HFFc6 (cell line): ENCODE data around the gene ADGRG2. TPM values are rescaled to one million over a fixed set of nuclear protein-coding genes. Genes with fewer than 3 reads are reported as not detected.
A peak's percentile ranks its signal among the peaks of the same experiment; 100 is the strongest.
"Not testable (repeated sequence)": the region's sequence is repeated elsewhere in the genome, so short reads cannot be mapped to it uniquely, and the experiment has no call there.

Experiments
- DNase-seq: peaks from one replicate; pipeline ENCODE4 v3.0.0-alpha.2; 2018
- H3K27ac Mint-ChIP-seq: 2 replicates; pipeline ENCODE4 v1.8.0; 2020; ENCODE audit warnings: mild to moderate bottlenecking, mixed read lengths
- H3K27me3 Mint-ChIP-seq: 2 replicates; pipeline ENCODE4 v1.8.0; 2021; ENCODE audit warnings: mild to moderate bottlenecking, moderate library complexity, mixed read lengths; ENCODE audit not compliant: insufficient read depth
- H3K36me3 Mint-ChIP-seq: 2 replicates; pipeline ENCODE4 v1.8.0; 2021; ENCODE audit warnings: low read depth, mixed read lengths
- H3K4me1 Mint-ChIP-seq: 2 replicates; pipeline ENCODE4 v1.8.0; 2020; ENCODE audit warnings: low read depth, mixed read lengths
- H3K4me3 Mint-ChIP-seq: 2 replicates; pipeline ENCODE4 v1.8.0; 2020; ENCODE audit warnings: mild to moderate bottlenecking, moderate library complexity, mixed read lengths
- H3K9me3 Mint-ChIP-seq: 2 replicates; pipeline ENCODE4 v1.8.0; 2020; ENCODE audit warnings: mild to moderate bottlenecking, mixed read lengths
- total RNA-seq, 6 experiments: library from RNA; stranded (reverse); fragmentation: NEBNext Ultra II Directional; extraction: Animal tissue kit (Norgen Biotek cat#: 25700); gene quantifications; 2 replicates in 1 of 6; 3 replicates in 5 of 6; pipeline ENCODE4 v1.2.3, GENCODE V29; 2021
- TF ChIP-seq, protein P1 (sequence below): fragments of 200-600 bp; sonication (generic); IDR thresholded peaks from 2 replicates; pipeline ENCODE4 v1.5.0; 2021; ENCODE audit warnings: antibody characterized with exemption, mild to moderate bottlenecking

The ADGRG2 gene
- total RNA-seq, 6 experiments from 2014 or later = not detected

DNA sequence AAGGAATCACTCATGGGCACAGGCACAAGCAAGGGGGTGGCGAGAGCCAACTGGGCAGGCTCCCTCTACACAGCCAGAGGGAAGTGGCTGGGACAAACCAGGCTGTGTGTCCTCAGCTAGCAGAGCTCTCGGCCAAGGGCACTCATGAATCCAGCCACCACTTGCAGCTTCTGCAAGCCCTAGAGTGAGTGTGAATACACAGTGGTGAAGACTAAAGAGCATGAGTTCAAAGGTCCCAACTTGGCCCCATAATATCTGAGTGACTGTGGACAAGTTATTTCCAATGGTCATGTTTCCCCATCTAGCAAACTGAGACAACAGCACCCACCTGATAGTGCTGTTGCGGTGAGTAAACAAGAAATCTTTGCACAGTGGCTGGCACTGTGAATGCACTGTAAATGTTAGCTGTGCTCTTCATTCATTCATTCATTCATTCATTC is 51.7 kb downstream of the ADGRG2 start:
- TF ChIP-seq, protein P1, sequence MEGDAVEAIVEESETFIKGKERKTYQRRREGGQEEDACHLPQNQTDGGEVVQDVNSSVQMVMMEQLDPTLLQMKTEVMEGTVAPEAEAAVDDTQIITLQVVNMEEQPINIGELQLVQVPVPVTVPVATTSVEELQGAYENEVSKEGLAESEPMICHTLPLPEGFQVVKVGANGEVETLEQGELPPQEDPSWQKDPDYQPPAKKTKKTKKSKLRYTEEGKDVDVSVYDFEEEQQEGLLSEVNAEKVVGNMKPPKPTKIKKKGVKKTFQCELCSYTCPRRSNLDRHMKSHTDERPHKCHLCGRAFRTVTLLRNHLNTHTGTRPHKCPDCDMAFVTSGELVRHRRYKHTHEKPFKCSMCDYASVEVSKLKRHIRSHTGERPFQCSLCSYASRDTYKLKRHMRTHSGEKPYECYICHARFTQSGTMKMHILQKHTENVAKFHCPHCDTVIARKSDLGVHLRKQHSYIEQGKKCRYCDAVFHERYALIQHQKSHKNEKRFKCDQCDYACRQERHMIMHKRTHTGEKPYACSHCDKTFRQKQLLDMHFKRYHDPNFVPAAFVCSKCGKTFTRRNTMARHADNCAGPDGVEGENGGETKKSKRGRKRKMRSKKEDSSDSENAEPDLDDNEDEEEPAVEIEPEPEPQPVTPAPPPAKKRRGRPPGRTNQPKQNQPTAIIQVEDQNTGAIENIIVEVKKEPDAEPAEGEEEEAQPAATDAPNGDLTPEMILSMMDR = no peak
- DNase-seq = no peak
- H3K36me3 Mint-ChIP-seq = no peaks in the 10 kb centered on the region
- no peak overlapping the region for H3K27ac Mint-ChIP-seq
- H3K9me3 Mint-ChIP-seq = no peaks in the 10 kb centered on the region
- no peak overlapping the region for H3K4me3 Mint-ChIP-seq
- H3K4me1 Mint-ChIP-seq = no peaks in the 10 kb centered on the region
- H3K27me3 Mint-ChIP-seq = peaks cover 2% of the 10 kb centered on the region

DNA sequence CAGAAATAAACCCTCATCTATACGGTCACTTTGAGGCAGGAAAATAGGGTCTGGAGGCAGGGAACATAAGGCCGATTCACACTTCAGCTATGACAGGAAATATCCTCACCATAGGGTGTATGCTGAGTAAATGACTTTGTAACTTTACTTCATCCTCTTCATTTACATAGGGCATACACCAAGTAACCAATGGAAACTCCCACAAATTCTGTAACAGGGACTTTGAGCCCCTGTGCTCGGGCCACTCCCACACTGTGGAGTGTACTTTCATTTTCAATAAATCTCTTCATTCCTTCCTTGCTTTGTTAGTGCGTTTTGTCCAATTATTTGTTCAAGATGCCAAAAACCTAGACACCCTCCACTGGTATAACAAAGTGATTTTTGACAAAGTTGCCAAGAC is 55.3 kb downstream of the ADGRG2 start:
- H3K36me3 Mint-ChIP-seq, H3K9me3 Mint-ChIP-seq, H3K4me3 Mint-ChIP-seq, DNase-seq, H3K27ac Mint-ChIP-seq, H3K27me3 Mint-ChIP-seq: not testable (repeated sequence)
- H3K4me1 Mint-ChIP-seq = peaks cover 16% of the 10 kb centered on the region

DNA sequence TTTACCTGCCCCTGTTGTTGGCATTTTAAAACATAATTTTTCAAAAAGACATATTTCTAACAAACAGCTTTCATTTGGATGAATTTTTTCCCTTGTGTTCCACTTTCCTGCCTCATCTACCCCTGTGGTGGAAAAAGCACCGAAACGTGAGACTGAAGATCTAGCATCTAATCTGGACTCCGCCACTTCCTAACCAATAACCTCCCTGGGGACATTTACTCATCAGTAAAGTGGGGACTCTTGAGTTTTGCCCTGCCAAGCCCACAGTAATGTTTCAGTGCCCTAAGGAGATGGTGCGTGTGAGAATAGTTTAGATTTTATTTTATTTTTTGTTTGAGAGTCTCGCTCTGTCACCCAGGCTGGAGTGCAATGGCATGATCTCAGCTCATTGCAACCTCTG is 56.7 kb downstream of the ADGRG2 start:
- TF ChIP-seq, protein P1 = no peak
- peaks cover 2% of the 10 kb centered on the region for H3K27me3 Mint-ChIP-seq
- no peaks in the 10 kb centered on the region for H3K36me3 Mint-ChIP-seq
- H3K9me3 Mint-ChIP-seq = no peaks in the 10 kb centered on the region
- H3K4me3 Mint-ChIP-seq = no peak overlapping the region
- DNase-seq = no peak
- H3K4me1 Mint-ChIP-seq = peaks cover 16% of the 10 kb centered on the region
- H3K27ac Mint-ChIP-seq = no peak overlapping the region

DNA sequence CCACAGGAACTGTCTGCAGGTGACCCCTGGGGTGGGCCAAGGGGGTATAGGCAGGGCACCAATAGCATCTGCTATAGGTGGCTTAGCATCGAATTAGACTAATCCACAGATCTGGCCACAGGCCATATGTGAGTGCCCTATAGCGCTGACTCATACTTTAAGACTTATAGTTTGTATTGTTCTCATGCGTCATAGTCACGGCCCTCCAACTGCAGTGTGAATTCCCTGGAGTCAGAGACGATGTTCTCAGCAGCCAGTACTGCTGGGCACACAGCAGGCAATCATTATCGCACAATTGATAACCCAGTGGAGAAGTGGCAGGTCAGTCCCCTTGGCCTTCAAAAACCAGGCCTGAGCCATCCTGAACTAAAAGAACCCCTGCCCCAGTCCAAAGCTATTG is 58.1 kb downstream of the ADGRG2 start:
- H3K27ac Mint-ChIP-seq = no peak overlapping the region
- H3K9me3 Mint-ChIP-seq = no peaks in the 10 kb centered on the region
- peaks cover 2% of the 10 kb centered on the region; the same call in 1 of the 2 replicates for H3K27me3 Mint-ChIP-seq
- DNase-seq = no peak
- TF ChIP-seq, protein P1 = no peak
- peaks cover 16% of the 10 kb centered on the region for H3K4me1 Mint-ChIP-seq
- no peak overlapping the region for H3K4me3 Mint-ChIP-seq
- no peaks in the 10 kb centered on the region for H3K36me3 Mint-ChIP-seq

DNA sequence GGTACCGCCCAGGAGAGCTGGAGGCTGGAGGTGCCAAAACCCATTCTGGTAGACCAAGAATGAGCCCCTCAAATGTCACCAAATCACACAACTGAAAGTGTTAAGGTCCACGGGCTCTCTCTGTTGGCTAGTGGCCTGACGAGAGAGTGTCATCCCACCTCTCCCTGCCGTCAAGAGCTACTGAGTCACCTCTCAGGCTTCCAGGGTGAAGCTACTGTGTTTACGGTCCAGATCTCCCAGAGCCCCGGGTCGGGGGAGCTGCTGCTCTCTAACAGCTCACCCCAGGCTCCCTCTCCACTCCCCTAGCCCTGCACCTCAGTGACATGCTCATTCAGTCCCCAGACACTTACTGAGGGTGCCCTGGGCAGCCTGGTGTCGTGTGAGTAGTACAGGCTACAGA is 59.2 kb downstream of the ADGRG2 start:
- Mint-ChIP-seq H3K4me1 (peaks cover 16% of the 10 kb centered on the region), H3K27me3 (no peaks in the 10 kb centered on the region), H3K9me3 (no peaks in the 10 kb centered on the region), H3K36me3 (no peaks in the 10 kb centered on the region), H3K4me3 (peak overlapping the region; percentile 41; the same call in 1 of the 2 replicates), H3K27ac (no peak overlapping the region)
- TF ChIP-seq, protein P1 = no peak
- peak; percentile 4 for DNase-seq

DNA sequence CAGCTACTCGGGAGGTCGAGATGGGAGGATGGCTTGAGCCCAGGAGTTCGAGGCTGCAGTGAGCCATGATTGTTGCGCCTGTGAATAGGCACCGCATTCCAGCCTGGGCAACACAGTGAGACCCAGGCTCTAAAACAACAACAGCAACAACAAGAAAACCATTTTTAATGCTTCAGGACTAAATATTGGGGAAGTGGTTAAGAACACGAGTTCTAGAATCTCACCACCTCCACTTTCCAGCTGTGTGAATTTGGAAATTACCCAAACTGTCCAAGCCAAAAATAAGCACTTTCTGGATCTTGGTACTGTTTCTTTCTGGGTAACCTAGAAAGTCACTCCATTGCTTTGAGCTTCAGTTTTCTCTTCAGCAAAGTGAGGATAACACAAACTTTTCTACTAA is 63.2 kb downstream of the ADGRG2 start:
- Mint-ChIP-seq H3K4me1 (peaks cover 16% of the 10 kb centered on the region), H3K9me3 (no peaks in the 10 kb centered on the region), H3K27ac (no peak overlapping the region), H3K4me3 (no peak overlapping the region), H3K36me3 (no peaks in the 10 kb centered on the region), H3K27me3 (no peaks in the 10 kb centered on the region; the same call in 1 of the 2 replicates)
- TF ChIP-seq, protein P1 = no peak
- no peak for DNase-seq
